ENCODE measurements around the gene PSMC3. TPM values are rescaled to one million over a fixed set of nuclear protein-coding genes. Genes with fewer than 3 reads are reported as not detected.
A peak's percentile ranks its signal among the peaks of the same experiment; 100 is the strongest.

The PSMC3 gene
- total and polyA plus RNA-seq, 9 of the 15 experiments (the other 6 are each of a cell fraction or from before 2014, with no cell fraction given), result 44.3 to 324 (median 240) TPM

- TF ChIP-seq ELF1 (tag; IDR thresholded peaks at IDR 0.05) (peak; percentile 63; the same call in 1 of the 2 replicates), ZNF140 (CRISPR knock-in tag; IDR thresholded peaks at IDR 0.05) (no peak), PHTF2 (CRISPR knock-in tag; IDR thresholded peaks at IDR 0.05) (no peak), ZBED1 (IDR thresholded peaks at IDR 0.05) (0 out of 2 replicates have a peak, but pooled peaks have one; percentile 57), ETV6 (IDR thresholded peaks at IDR 0.05; ENCODE audit: borderline replicate concordance in 1 of 2, low read depth in 2 of 2, low read length in 1 of 2) (0 out of 4 replicates have a peak, but pooled peaks of 1 of the 2 experiments have one; percentile 47), ETV6 (CRISPR knock-in tag; IDR thresholded peaks at IDR 0.05; ENCODE audit: borderline replicate concordance) (no peak), HMGXB4 (CRISPR knock-in tag; IDR thresholded peaks at IDR 0.05) (no peak), ZNF668 (CRISPR knock-in tag; IDR thresholded peaks at IDR 0.05) (no peak), AFF4 (CRISPR knock-in tag; IDR thresholded peaks at IDR 0.05) (0 out of 2 replicates have a peak, but pooled peaks have one; percentile 42), FOSL1 (tag; conservative IDR thresholded peaks at IDR 0.05) (no peak), EP300 (IDR thresholded peaks at IDR 0.05; ENCODE audit: low read length) (peak; percentile 49), SMAD1 (IDR thresholded peaks at IDR 0.05; ENCODE audit: low read depth, low read length, partially characterized antibody) (no peak), GTF2E2 (tag; IDR thresholded peaks at IDR 0.05) (0 out of 2 replicates have a peak, but pooled peaks have one; percentile 62), MLLT1 (IDR thresholded peaks at IDR 0.05) (0 out of 4 replicates have a peak, but pooled peaks of 1 of the 2 experiments have one; percentile 45), PHB2 (IDR thresholded peaks at IDR 0.05; ENCODE audit: low read depth) (no peak), ZKSCAN8 (CRISPR knock-in tag; IDR thresholded peaks at IDR 0.05) (peak; percentile 52; the same call in 1 of the 2 replicates), MAFK (IDR thresholded peaks at IDR 0.05; ENCODE audit: low read length) (no peak), E2F5 (CRISPR knock-in tag; IDR thresholded peaks at IDR 0.05) (0 out of 2 replicates have a peak, but pooled peaks have one; percentile 17)
Measured at GRCh38 chr11:47394322-47395222, 31.7 kb downstream of the PSMC3 start (continued).
